Hindlimb muscle (tissue), 1 donor: Measurements from ENCODE around the gene TMPRSS4. TPM values are rescaled to one million over a fixed set of nuclear protein-coding genes. Genes with fewer than 3 reads are reported as not detected.

ENCODE experiments used
- DNase-seq: peaks from one replicate; pipeline ENCODE4 v3.0.0-alpha.2; 2013
- polyA plus RNA-seq: library from polyadenylated mRNA; unstranded; fragments of 120-200 nt; gene quantifications from one replicate; pipeline ENCODE4 v1.2.1, GENCODE V29; 2013; ENCODE audit not compliant: insufficient read length

Gene TMPRSS4, protein sequence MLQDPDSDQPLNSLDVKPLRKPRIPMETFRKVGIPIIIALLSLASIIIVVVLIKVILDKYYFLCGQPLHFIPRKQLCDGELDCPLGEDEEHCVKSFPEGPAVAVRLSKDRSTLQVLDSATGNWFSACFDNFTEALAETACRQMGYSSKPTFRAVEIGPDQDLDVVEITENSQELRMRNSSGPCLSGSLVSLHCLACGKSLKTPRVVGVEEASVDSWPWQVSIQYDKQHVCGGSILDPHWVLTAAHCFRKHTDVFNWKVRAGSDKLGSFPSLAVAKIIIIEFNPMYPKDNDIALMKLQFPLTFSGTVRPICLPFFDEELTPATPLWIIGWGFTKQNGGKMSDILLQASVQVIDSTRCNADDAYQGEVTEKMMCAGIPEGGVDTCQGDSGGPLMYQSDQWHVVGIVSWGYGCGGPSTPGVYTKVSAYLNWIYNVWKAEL
- polyA plus RNA-seq: 0.08 TPM

DNA sequence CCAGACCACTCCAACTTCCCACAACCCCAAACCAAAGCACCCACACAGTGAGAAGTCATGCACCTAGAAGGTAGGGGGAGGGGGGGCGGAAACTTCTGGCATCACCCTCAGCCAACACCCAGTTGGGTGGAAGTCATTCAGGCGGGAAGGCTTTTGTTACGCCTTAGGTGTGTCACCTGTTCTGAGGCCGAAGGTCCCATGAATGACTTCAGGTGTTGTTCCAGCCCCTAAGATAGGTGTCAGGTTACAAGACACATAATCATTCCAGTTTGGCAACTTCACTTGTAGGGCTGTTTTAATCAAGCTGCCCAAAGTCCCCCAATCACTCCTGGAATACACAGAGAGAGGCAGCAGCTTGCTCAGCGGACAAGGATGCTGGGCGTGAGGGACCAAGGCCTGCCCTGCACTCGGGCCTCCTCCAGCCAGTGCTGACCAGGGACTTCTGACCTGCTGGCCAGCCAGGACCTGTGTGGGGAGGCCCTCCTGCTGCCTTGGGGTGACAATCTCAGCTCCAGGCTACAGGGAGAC is at the start of gene TMPRSS4:
TMPRSS4 (plus strand) TSS at position 325 of the 528 bp plus-strand sequence. CDS start 225 bp downstream, outside the sequence.
- DNase-seq: no peak

DNA sequence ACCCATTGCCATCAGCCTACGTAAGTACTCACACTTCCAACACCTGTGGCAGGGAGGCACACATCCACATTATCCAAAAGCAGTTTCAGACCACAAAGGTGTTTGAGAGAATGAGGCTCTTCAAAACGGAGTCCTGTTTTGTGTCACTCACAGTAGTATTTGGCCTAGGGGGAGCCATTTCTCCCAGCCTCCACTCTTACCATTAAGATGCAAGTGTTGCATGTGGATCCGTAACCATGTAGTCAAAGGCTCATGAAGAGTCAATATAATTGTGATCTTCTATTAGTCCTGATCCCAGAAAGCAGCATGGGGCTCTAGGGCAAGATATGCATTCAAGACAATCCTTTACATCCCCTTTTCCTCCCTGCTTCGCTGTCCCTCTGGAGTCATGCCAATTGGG is 49.2 kb upstream of the TMPRSS4 start:
- DNase-seq: no peak

DNA sequence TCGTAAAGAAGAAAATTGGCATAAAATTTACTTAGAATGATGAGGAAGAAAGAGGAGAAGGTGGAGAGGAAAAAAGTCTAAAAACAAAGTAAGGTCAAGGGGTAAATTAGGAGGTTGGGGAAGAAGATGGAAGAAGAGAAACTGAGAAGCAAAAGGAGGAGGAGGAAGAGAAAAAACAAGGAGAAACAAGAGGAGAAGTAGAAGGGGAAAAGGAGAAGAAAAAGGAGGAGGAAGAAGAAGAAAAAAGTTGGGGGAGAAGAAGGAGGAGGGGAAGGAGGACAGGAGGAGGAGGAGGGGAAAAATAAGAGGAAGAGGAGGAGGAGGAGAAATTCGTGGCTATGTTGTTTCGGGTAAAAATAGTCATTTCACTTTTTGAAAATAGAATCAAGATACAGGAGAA is 48.3 kb upstream of the TMPRSS4 start:
- DNase-seq: no peak

DNA sequence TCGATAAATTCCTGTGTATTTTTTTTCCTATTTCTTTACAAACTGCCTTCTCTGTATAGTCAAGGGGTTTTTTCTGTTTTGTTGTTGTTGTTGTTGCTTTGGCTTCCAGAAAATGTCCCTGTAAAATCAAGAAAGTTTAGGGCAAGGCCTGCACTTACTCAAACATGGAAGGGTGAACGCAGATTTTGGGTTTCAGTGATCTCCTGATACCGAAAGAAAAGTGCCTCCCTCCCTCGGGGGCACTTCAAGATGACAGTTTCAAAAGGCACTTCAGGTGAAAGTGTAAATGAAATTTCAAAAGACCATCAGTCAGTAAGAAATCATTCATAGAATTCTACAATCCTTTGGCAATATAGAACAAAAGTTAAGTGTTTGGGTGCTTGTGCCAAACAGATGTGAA is 43.4 kb upstream of the TMPRSS4 start:
- DNase-seq: no peak

DNA sequence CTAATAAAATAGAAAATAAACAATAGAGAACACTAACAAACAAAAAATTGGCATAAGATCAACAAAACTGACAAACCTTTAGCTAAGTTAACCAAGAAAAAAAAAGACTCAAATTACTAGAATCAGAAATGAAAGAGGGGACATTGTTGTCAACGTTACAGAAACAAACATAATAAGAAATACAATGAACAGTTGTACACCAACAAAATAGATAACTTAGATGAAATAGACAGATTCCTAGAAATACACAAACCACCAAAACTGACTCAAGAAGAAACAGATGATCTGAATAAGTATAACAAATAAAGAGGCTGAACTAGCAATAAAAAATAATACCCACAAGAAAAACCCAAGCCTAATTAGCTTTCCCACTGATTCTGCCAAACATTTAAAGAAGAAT is 34.7 kb upstream of the TMPRSS4 start:
- no peak for DNase-seq

DNA sequence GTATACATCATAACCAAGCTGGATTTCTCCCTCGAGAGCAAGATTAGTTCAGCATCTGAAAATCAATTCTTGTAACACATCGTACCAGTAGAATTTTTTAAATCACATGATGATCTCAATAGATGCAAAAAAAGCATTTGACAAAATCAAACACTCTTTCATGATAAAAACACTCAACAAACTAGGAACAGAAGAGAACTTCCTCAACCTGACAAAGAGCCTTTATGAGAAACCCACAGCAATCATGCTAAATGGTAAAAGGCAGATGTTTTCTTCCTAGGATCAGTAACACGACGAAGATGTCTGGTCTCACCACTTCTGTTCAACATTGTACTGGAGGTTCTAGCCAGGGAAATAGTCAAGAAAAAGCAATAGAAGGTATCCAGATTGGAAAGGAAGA is 34.1 kb upstream of the TMPRSS4 start:
- DNase-seq: no peak

DNA sequence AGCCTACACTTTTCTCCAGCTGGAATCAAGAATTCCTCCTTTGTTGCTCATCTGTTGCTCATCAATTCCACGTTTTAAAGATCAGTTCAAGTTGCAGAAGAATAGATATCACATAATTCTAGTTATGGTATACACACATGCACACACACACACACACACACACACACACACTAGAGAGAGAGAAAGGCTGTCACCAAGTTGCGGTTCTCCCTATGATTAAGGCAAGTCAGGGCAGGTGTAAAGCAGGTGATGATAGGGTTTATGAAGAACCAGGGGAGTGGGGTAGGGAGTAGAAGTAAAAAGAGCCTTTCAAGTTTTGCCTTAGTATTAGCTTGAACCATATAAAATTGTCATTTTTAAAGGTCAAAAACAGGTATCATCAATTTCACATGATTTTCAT is 31.7 kb upstream of the TMPRSS4 start:
- no peak for DNase-seq

DNA sequence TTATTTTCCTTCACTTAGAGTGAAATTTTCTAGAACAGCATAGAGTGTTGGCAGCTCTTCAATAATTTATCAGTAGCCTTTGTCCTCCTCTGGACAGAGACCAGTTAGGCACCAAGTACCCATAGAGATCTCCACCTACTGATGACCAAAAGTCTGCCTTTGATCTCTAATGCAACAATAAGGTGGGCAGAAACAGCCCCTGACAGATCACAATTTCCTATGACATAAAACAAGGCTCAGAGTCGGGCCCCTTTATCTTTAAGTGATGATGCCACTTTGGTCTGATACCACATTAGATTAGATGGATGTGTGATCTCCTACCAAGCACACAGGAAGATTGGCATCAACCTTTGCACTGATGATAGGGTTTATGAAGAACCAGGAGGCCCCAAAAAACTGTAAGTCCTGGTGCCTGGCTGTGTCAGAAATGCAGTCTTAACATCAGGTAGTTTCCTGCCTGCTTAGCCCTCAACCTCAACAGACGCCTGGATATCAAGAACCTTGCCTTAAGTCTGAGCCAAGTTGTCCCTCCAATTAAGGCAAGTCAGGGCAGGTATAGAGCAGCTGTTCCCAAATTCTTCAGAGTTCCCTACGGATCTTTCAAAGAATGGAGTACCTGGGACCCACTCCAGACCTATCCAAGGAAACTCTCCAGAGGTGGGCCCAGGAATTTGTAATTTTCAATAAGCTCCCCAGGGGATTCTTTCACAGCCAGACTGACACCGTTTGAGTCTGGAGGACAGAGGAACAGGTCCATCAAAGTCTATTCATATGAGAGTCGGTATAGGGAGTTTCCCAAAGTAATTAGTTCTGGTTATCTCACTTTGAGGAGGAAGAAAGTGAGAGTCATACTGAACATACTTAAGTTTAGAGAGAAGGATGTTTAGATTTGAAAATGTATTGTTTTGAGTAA is 30.6 kb upstream of the TMPRSS4 start:
- no peak for DNase-seq

DNA sequence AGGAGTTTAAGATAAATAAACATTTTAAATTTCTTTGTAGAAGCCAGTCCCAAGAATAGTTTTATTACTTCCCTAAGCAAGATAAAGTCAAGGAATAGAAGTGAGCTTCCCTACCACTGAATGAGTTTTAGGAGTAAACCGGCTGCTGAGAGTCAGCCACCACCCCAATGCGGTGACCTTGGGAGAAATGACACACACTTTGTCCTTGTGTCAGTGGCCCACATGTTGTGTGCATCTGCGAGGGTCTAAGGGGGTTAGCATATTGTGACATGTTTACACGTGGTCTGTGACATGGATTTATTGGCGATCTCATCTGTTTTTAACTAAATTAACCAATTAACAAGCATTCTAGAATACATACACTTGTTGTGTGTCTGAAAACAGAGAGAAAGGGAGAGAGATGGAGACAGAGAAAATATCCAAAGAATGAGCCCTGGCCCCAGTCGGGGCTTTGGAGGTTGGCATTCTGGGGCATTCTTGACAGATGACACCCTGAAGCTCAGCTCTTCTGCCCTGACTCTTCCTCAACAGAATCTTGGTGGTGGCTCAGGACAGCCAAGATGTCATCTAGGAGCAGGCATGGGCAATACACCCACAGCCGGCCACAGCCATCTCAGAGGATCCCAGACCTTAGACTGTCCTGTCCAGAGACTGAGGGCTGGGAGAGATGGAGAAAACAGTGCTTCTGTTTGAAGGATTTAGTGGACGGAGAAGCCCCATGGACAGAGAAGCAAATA is 29.7 kb upstream of the TMPRSS4 start:
- DNase-seq: no peak

DNA sequence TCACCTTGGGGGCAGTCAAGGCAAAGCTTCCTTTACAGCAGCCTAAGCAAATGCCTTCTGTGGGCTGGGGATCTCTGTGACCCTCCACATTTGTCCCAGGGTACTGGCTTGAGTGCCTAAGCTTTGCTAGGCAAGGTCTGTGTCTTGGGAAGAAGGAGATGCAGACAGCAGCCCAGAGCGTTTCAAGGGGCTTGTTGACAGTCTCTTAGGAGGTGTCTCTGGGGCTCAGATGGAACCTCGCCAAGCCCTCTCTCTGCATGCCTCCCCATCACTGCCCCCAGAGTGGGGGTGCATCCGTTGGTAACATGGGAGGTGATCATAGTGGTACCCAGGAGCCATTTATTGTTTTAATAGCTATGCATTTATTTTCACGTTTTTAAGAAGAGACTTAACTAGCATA is 29.1 kb upstream of the TMPRSS4 start:
- no peak for DNase-seq

DNA sequence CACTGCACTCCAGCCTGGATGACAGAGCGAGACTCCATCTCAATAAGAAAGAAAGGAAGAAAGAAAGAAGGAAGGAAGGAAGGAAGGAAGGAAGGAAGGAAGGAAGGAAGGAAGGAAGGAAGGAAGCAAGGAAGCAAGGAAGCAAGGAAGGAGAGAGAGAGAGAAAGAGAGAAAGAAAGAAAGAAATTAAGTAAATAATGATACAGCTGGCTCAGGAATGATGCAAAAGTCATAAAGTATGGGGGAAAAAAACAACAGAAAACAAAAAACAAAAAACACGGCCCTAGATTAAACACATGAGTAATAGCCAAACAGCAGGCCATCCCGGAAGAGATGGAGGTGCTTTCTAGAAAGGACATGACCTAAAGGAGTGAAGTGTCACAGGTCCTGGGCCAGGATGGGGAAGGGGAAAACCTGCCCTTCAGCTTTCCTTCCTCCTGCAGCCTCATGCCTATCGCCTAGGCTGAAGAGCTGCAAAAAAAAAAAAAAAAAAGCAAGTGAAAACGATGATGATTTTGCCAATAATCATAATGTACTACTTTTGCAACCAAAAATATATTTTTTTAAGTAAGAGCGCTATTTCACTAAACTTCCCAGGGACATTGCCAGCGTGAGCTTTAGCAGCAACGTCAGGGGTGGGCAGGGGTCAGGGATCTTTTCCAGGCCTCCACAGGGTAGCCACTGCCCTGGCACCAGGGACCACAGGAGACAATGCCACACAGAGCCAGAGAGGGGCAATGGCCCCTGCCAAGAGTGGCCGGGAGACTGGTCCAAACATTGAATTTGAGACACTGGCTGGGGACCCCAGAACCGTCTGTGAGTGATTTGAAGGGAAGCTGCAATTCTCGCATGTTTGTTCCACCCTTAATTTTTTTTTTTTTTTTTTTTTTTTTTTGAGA is 28.2 kb upstream of the TMPRSS4 start:
- no peak for DNase-seq

DNA sequence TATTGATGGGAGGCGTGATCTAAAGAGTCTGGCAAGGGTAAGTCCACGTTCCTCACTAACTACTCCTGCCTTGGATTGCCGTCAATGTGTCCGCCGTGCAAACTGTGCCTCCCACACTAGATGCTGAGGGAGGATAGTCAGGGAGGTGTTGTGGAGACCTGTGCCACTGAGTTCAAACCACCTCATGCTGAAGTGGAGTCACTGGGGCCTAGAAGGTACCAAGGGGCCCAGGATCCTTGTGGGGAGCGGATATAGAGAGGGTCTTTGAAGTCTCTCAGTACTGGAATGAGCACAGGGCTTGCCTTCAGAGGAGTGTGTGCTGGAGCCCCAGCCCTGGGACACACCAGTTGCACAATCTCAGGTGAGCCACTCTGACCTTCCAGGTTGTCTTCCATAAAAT is 27.1 kb upstream of the TMPRSS4 start:
- DNase-seq: no peak

DNA sequence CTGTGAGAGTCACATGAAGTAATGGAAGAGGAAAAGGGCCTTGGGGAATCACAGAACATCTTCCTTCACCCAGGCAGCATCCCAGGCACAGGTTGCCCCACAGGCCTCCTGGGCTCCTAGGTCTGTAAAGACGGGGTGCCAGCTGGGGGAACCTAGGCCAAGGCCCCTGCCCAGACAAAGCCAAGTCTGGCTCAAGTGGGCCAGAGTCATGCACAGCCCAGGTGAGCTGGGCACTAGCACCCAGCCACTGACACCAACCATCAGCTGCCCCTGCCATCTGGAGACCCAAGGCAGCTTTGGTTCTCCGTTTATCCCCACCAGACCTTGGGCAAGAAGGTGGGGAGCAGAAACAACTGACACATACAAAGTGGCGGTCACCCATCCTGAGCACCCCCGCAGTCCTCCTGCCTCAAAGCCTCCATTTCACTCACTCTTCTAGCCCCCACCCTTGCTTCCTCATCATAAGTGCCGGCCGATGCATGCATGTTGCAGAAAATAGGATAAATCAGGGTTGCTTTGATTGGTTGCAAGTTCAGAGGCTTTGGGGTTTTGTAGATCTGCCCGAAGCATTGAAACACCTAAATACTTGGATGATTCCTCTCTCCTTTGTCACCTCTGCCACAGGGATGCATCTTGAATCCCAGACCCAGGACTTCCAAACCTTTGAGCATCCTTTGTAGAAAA is 26.5 kb upstream of the TMPRSS4 start:
- DNase-seq: no peak

DNA sequence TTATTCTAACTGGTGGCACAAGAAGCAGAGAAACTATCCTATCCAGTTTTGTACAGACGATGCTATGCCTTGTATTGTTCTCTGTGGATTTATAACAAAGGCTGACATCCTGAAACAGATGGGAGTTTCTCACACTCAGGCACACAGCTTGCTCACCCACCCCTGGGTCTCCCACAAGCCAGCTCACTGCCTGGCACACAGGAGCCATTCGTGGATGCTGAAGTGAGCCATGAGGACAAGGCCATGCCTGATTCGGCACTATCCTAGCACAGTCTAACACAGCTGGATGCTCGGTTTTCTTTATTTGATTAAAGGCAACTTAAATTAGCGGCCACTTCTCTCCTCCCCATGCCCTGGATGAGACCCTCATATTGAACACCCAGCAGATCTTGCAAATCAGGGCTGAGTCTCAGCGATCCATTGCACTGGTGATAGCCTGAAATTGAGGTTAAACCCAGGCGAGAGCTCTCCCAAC is 25.7 kb upstream of the TMPRSS4 start:
- no peak for DNase-seq

DNA sequence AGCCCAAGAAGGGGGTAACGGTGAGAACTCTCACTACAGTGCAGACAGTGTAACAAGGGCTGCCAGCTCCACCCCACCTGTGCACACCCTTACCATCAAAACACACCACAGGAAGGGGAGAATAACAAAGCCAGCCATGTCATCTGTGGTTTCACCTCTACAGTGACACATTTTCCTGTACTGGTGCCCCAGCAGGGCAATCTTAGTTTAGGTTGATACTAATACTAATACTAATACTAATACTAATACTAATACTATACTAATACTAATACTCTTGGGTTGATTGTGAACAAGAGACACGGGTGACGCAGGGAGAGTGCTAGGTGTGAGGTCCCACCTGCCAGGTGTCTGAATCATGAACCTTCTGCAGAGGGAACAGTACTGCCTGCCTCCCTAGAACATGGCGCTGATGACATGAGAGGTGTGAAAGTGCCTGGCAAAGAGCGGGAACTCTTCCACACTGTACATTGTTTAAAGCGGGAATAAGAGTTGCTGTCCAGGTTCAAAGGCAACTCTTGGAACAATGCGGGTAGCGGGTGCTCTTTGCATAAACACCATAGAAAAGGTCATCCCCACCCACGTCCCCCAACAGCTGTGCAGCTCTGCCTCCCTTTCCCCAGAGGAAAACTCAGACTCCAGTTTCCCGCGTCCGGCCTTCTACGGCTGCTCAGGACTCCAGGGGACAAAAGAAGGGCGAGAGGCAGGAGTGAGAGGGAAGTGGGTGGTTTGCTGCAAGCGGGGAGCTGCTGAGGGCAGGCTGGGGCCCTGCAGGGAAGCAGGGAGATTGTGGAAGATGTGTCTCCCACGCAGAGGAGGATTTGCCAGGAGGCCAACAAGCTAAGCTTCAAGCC is 25.0 kb upstream of the TMPRSS4 start:
- no peak for DNase-seq

DNA sequence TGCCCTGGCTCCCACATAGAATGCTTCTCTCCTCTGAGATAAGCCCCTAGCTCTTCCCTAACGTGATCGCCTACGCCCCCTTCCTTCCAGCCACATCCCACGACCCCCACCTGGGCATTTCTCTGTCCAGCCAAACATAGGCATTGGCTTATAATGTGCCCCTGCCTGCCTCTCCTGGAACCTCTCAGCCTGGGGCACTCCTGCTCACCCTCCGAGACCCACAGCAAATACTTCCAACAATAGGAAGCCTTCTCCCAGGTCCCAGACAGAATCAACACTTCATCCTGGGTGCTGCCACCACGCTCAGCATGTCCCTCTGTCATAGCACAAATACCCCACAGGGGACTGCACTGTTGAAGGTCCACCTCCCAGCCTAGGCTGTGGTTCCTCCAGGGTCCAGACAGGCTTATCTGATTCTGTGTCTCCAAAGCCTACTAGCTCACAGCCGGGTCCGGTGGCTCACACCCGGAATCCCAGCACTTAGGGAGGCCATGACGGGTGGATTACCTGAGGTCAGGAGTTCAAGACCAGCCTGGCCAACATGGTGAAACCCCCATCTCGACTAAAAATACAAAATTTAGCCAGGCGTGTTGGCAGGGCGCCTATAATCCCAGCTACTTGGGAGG is 24.2 kb upstream of the TMPRSS4 start:
- DNase-seq: no peak

DNA sequence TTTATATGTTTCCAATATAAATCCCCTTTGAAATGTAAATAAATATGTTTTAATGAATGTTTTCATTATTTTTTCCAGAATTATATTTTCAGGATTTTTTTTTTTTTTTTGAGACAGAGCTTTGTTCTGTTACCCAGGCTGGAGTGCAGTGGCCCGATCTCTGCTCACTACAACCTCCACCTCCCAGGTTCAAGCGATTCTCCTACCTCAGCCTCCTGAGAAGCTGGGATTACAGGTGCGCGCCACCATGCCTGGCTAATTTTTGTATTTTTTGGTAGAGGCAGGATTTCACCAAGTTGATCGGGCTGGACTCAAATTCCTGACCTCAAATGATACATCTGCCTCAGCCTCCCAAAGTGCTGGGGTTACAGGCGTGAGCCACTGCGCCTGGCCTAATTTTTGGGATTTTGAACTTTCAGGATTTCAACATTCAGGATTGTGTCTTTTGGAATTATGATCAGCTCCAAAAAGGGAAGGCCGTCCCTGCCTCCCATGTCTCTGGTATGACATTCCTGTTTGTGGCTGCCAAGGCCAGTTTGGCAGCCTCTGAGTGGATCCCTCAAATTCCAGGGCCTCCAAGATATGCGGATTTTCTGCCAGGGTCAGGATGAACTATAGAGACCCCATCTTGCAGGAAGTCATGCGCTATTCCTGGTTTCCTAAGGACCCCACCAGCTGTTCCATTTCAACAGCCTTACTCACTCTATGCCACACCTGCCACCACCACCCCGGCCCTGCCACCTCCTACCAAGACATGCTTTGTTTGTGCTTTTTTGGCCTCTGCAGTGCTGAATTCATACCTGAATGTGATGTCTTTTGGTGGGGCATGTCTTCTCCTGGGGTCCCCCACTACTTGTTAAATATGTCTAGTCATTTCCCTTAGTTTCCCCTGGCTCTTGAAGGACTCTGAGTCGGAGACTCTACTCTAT is 21.9 kb upstream of the TMPRSS4 start:
- DNase-seq: no peak

DNA sequence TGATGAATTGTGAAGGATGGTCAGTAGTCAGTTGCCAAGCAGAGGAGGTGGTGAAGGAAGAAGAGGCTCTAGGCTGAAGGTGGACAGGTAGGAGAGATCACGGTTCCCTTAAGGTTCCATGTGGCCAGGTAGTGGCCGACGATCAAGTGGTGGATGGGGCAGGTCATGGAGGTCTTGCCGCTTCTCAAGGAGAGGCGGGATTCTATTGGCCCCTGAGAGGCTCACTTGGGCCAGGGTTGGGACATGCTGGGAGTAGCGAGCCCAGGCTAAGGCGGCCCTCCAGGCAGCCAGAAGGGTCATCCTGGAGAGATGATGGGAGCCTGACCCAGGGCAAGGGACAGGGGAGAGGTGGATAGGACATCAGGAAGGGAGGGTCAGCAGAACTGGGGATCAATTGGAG is 20.9 kb upstream of the TMPRSS4 start:
- no peak for DNase-seq
